Measurements from ENCODE around the gene KYAT1. TPM values are rescaled to one million over a fixed set of nuclear protein-coding genes. Genes with fewer than 3 reads are reported as not detected.

KYAT1 gene
- total and polyA plus RNA-seq, 2 of the 13 experiments (the other 11 are each of a cell fraction or from before 2014, with no cell fraction given) = 9.2 to 46.5 TPM

DNA sequence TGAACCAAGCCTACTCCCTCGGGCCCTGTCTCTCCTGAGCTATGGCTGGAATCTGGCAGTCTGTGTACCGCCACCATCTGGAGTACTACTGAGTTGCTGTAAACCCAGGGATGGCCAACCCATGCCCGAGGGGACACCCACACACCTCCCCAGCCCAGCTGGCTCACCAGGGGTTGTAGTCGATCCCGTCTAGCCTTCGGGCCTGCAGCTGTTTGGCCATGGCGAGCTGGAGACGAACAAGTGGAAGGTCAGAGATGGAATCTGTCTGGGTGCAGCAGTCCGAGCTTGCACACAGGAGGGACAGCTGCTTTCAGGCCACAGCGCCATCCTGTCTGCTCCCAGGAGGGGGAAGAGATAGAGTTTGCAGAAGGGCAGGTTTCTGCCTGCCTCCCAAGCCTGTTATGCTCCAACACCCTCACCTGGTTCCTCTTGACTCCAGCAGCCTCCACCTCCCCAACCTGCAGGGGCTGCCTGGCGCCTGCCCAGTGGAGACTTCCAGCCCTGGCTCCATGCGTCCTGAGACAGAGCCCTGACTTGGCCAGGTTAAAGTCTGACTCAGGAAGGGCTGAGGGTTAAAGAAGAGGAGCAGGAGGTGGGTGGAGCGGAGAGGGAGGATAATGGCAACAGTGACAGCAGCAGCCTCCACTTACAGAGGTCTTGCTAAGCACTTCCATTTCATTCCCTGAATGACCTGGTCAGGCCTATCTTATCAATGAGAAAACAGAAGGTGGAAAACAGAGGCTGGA lies 36.4 kb downstream of the KYAT1 start (continued):
- TF ChIP-seq ZHX2 (IDR thresholded peaks at IDR 0.05; ENCODE audit: low read depth) (no peak), ZHX2 (CRISPR knock-in tag; IDR thresholded peaks at IDR 0.05; ENCODE audit: borderline replicate concordance) (no peak), SMAD1 (CRISPR knock-in tag; IDR thresholded peaks at IDR 0.05; ENCODE audit: borderline replicate concordance, low read depth) (peak; percentile 63; the same call in 1 of the 2 replicates), ZBTB49 (CRISPR knock-in tag; IDR thresholded peaks at IDR 0.05; ENCODE audit: borderline replicate concordance) (no peak), ZNF235 (CRISPR knock-in tag; IDR thresholded peaks at IDR 0.05; ENCODE audit: borderline replicate concordance) (no peak), RBM22 (optimal IDR thresholded peaks at IDR 0.05; ENCODE audit: low read length) (no peak)
- TF ChIP-seq, protein P1, sequence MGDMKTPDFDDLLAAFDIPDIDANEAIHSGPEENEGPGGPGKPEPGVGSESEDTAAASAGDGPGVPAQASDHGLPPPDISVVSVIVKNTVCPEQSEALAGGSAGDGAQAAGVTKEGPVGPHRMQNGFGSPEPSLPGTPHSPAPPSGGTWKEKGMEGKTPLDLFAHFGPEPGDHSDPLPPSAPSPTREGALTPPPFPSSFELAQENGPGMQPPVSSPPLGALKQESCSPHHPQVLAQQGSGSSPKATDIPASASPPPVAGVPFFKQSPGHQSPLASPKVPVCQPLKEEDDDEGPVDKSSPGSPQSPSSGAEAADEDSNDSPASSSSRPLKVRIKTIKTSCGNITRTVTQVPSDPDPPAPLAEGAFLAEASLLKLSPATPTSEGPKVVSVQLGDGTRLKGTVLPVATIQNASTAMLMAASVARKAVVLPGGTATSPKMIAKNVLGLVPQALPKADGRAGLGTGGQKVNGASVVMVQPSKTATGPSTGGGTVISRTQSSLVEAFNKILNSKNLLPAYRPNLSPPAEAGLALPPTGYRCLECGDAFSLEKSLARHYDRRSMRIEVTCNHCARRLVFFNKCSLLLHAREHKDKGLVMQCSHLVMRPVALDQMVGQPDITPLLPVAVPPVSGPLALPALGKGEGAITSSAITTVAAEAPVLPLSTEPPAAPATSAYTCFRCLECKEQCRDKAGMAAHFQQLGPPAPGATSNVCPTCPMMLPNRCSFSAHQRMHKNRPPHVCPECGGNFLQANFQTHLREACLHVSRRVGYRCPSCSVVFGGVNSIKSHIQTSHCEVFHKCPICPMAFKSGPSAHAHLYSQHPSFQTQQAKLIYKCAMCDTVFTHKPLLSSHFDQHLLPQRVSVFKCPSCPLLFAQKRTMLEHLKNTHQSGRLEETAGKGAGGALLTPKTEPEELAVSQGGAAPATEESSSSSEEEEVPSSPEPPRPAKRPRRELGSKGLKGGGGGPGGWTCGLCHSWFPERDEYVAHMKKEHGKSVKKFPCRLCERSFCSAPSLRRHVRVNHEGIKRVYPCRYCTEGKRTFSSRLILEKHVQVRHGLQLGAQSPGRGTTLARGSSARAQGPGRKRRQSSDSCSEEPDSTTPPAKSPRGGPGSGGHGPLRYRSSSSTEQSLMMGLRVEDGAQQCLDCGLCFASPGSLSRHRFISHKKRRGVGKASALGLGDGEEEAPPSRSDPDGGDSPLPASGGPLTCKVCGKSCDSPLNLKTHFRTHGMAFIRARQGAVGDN (CRISPR knock-in tag; IDR thresholded peaks at IDR 0.05) = peak; percentile 42
- TF ChIP-seq, protein P2, sequence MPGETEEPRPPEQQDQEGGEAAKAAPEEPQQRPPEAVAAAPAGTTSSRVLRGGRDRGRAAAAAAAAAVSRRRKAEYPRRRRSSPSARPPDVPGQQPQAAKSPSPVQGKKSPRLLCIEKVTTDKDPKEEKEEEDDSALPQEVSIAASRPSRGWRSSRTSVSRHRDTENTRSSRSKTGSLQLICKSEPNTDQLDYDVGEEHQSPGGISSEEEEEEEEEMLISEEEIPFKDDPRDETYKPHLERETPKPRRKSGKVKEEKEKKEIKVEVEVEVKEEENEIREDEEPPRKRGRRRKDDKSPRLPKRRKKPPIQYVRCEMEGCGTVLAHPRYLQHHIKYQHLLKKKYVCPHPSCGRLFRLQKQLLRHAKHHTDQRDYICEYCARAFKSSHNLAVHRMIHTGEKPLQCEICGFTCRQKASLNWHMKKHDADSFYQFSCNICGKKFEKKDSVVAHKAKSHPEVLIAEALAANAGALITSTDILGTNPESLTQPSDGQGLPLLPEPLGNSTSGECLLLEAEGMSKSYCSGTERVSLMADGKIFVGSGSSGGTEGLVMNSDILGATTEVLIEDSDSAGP (CRISPR knock-in tag; IDR thresholded peaks at IDR 0.05; ENCODE audit: borderline replicate concordance) = peak; percentile 41; the same call in 1 of the 2 replicates
